GM15510 (cell line): Measurements from ENCODE around the gene NCKAP5.

Source experiments
- POLR2A ChIP-seq: IDR thresholded peaks from 3 replicates; pipeline ENCODE4 v1.6.1; 2011; ENCODE audit warnings: borderline replicate concordance; ENCODE audit not compliant: insufficient read length; ENCODE audit errors: extremely low read depth

NCKAP5 gene

DNA sequence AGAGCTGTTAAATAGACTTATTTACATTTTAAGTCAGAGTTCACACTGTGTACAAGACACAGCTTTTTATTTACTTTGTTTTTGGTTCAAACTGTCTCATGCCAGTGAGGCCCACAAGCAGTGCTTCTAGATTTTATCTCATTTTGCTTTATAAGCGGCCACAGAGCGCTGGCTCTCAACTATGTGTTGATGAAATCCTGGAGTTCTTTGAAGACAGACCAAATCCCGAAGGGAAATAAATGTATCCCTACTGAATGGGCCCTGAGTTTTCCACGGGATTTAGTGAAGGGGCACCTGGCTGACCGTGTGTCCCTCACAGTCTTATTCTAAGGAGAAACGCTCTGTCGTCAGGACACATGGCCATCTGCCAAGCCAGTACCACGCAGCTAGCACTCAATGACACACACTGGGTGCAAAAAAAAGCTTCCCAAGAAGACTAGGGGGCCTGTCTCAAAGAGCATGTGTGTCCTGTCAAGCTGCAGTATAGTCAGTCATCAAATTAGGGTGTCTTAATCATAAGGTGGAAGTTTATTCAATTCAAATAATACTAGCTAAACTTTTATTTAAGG is 921.6 kb downstream of the NCKAP5 start:
- TF ChIP-seq POLR2A: no peak

DNA sequence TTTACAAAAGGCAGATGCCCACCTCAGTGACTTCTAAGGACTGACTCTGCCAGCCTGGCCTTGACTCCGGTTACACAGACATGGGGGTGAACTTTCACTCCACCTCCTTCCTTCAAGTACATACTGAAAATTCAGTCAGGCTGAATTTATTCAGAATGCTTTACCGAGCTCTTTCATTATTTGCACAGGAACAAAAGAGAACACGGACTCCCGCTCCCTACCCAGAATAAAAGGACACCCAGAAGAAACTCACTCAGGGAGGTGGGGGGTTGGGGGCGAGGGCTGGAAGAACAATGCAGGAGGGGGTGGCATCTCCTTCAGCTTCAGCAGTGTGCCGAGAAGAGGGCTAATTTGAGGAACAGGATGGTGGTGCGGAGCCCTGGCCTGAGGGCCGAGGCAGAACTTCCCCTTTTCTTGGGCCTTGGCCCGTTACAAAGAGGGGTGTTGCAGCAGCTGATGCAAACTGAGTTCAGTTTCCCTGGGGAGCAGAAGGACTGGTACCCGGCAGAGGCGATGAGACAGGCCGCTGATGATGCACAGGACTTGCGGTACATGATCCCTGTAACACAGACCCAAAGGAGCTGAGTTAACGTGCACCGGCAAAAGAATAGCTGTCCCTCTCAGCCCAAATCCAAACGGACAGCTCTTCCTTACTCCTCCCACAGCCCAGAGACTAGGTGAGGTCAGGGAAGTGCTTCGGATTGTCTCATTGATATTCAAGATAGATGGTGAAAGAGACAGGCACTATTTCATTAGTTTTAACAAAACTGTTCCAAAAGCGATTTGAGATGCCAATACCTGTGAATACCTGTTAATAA is 922.3 kb downstream of the NCKAP5 start:
- no peak for TF ChIP-seq POLR2A

DNA sequence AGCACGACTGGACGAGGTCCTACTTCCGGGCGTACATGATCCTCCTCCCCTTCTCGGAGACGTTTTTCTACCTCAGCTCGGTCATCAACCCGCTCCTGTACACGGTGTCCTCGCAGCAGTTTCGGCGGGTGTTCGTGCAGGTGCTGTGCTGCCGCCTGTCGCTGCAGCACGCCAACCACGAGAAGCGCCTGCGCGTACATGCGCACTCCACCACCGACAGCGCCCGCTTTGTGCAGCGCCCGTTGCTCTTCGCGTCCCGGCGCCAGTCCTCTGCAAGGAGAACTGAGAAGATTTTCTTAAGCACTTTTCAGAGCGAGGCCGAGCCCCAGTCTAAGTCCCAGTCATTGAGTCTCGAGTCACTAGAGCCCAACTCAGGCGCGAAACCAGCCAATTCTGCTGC is 923.1 kb downstream of the NCKAP5 start:
- TF ChIP-seq POLR2A: no peak

DNA sequence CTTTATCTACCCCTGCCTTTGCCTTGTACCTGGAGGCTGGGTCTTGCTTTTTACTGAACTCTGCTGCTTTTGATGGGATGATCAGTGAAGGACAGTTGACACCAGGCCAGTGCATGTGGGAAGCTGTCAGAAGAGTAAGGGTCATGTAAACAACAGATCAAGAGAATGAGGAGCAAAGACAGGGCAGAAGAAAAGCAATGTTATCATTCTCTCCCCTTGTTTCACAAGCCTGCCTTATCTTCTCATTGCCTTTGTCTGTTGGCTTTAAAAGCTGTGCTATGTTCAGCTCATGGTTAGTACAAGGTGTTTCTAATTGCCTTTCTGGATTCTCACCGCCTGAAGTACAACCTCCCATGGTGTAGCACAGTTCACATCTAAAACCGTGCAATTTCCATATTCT is 925.8 kb downstream of the NCKAP5 start:
- TF ChIP-seq POLR2A: no peak

DNA sequence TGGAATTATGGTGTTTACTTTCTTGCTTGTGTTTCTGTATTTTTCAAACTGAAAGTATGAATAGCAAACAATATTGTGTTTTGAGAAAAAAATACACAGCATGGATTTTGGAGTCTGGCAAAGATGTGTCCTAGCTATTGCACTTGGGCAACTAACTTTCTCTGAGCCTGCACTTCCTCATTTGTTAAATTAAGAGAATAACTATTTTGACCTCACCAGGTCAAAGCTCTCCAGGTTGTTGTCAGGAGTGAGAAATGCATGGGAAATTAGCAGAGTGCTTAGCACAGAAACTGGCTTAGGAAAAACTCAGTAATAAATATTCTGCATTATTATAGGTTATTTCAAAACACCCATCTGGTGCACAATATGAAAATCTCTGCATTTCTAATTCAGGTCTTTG is 926.4 kb downstream of the NCKAP5 start:
- TF ChIP-seq POLR2A: no peak

DNA sequence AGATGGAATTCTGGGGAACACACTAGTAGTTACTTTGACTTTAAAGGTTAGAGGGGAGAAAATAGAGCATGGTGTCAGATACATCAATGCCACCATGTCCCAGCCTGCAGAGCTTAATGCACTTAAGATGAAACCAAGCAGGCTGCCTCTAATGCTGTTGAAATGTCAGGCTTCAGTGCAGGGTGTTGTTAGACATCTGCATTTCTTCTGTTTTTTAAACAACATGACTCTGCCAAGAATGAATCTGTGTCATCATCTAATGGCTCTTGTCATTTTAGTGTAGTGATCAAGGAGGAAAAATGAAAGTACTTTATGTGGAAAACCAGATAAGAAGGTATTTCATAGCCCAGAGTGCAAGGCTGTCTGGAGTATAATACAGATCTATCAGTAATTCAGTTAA is 928.1 kb downstream of the NCKAP5 start:
- TF ChIP-seq POLR2A: no peak

DNA sequence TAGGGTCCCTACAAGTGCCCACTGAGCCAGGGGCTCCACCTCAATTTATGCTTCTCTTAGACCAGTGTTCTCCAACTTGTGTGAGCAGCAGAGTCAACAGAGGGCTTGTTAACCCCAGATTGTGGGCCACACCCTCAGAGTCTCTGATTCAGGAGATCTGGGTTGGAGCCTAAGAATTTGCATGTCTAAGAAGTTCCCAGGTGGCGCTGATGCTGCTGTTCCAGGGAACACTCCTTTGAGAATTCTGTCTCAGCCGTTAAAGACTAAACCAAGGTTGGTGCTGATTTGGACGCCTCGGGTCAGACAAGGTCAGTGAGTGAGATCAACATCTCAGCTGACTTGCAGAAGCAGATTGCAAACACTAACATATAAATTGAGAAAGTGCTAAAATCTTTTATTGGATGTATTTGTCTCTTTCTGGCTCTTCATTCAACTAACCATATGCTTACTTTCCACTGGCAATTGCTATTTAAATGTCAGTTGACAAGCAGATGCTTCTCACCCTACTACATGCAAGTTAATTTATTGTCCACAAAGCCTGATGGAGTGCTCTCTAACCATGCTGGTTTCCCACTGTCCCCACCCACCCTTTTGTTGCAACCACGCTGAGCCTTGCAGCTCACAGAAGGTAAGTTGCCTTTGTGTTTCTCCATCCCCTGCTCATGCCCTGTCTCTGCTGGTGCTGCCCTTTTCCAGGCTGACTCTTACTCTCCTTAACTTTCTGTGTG is 929.8 kb downstream of the NCKAP5 start:
- no peak for TF ChIP-seq POLR2A

DNA sequence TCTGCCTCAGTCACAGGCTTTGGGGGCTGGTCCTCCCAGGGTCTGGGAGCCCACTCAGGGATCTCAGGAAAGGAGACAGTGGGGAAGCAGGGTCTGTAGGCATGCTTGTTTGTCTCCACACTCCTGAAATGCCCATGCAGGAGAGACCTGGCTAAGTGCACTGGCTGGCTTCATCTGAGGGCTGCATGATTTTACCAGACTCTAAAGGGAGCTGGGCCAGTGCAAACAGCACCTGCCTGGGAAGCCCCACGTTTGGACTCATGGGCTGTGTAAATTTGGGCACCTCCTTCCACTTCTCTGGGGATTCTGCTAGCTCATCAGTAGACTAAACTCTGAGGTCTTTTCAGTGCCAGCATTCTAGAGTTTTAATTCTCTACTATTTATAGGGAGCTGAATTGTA is 931.9 kb downstream of the NCKAP5 start:
- TF ChIP-seq POLR2A: no peak

DNA sequence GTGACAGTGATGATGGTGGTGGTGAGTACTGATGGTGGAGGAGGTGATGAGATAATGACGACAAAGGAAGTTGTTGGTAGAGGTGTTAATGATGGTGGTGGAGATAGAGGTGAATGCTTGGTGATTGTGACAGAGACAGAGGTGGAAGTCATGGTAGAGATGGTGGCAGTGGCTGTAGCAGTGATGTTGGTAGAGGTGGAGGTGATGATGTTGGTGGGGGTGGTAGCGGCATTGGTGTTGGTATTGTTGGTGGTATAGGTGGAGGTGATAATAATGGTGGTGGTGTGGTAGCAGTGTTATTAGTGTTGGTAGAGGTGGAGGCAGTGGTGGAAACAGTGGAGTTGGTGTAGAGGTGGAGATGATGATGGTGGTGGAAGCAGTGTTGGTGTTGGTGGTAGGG is 934.6 kb downstream of the NCKAP5 start:
- no peak for TF ChIP-seq POLR2A

DNA sequence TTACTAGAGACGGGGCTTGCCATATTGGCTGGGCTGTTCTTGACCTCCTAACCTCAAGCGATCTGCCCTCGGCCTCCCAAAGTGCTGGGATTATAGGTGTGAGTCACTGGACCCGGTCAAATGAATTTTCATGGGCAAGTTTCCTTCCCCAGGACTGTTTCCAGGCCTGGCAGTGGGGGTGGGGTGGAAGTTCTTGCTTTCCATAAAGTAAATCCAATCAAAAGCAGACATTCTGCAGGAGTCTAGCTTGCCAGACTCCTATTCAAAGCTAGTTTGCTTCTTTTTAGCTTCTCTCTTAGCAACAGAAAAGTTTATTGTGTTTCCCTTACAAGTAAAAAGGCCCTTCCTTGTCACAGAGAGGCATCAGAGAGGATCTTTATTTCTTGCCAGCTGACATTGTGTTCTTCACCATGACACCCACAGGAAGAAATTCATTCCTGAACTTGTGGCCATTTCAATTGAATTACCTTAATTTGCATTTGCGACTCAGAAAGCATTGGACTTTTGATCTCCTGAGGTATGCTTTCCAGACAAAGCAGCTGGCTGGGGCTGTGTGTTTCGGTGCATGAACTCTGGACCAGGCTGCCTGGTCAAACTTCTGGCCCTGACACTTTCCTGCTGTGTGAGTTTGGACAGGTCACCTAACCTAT is 936.1 kb downstream of the NCKAP5 start:
- TF ChIP-seq POLR2A: no peak

DNA sequence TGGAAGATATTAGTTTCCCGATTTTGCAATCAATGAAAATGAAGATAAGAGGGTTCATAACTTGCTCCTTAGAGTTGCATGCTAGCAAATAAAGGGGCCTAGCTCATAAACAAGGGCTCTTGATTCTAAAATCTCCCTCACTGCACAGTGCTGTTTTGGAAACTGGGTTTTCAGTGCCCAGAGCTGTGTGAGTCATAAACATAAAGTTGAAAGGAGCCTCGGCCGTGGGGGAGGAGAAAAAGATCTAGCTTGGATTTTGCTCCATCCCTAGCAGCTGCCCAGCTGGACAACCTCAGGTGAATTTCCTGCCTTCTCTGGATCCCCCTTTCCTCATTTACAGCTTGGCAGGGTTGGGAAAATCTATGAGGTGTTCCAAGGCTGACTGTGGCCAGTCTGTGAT is 940.7 kb downstream of the NCKAP5 start:
- TF ChIP-seq POLR2A: no peak

DNA sequence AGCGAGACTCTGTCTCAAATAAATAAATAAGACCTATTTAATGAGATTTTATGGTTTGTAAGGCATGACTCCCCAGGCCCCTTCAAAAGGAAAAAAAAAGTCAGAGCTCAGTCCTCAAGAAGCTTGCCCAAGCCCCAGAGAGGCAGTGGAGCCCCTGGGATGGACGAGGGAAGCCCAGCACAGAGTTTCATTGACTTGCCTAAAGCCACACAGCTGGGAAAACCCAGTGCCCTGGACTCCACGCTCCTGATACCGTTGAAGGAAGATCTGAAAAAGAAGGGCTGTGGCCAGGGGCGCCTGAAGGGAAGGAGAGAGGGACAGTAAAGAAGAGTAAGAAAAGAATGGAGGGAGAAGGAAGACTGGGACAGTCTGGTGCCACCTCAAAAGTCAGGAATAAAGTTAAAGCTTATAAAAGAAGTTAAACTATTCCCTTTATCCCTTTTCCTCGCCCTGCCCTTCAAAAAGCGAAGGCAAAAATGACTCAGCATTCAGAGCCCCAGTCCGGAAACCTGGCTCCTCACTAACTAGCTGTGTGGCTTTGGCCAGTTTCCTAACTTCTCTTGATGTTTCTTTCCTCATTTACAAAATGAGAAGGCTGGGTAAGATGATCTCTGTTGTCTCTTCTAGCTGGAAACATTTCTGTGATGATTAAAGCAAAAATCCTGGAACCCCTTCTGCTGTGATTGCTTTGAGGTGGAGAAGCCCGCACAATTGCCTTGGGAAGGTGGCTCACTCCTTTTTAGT is 945.0 kb downstream of the NCKAP5 start:
- no peak for TF ChIP-seq POLR2A
